Neural cell (in vitro differentiated cells): Measurements from ENCODE around the gene ERICH4. TPM values are rescaled to one million over a fixed set of nuclear protein-coding genes. Genes with fewer than 3 reads are reported as not detected.
"Not testable (repeated sequence)": the region's sequence is repeated elsewhere in the genome, so short reads cannot be mapped to it uniquely, and the experiment has no call there.

Experiments
- H2AFZ ChIP-seq: fragments of 200-600, 300-800 bp; sonication (generic), shearing (Covaris generic); 2 replicates; pipeline ENCODE4 v1.6.0; 2014; ENCODE audit warnings: low read depth, mild to moderate bottlenecking, antibody characterized with exemption, low read length, moderate library complexity
- H3F3A ChIP-seq: fragments of 200-600 bp; shearing (Covaris generic); 2 replicates; pipeline ENCODE4 v1.6.1; 2016; ENCODE audit warnings: mild to moderate bottlenecking, moderate library complexity, mixed read lengths, antibody characterized with exemption, low read length; ENCODE audit not compliant: insufficient read depth, poor library complexity, severe bottlenecking
- H3K27ac ChIP-seq: fragments of 200-600, 300-800 bp; sonication (generic), shearing (Covaris generic); 2 replicates; pipeline ENCODE4 v1.5.1; 2014; ENCODE audit warnings: mild to moderate bottlenecking, low read length, moderate library complexity
- H3K27me3 ChIP-seq: fragments of 300-800, 200-600 bp; sonication (generic), shearing (Covaris generic); 2 replicates; pipeline ENCODE4 v1.6.0; 2014; ENCODE audit warnings: mild to moderate bottlenecking, low read depth, low read length, moderate library complexity; ENCODE audit not compliant: insufficient read depth
- H3K36me3 ChIP-seq: fragments of 300-800, 200-600 bp; sonication (generic), shearing (Covaris generic); 2 replicates; pipeline ENCODE4 v1.5.1; 2014; ENCODE audit warnings: mild to moderate bottlenecking, antibody characterized with exemption, low read length, moderate library complexity; ENCODE audit not compliant: insufficient read depth
- H3K4me2 ChIP-seq: fragments of 300-800, 200-600 bp; sonication (generic), shearing (Covaris generic); 2 replicates; pipeline ENCODE4 v1.6.0; 2014; ENCODE audit warnings: mild to moderate bottlenecking, low read length
- H3K4me3 ChIP-seq: fragments of 300-800, 200-600 bp; sonication (generic), shearing (Covaris generic); 2 replicates; pipeline ENCODE4 v1.5.1; 2014; ENCODE audit warnings: mild to moderate bottlenecking, low read length, moderate library complexity
- H3K79me2 ChIP-seq: fragments of 200-600 bp; shearing (Covaris generic); replicated peaks from 2 replicates; pipeline ENCODE4 v1.6.0; 2014; ENCODE audit warnings: mild to moderate bottlenecking, low read length, moderate library complexity; ENCODE audit not compliant: insufficient read depth
- H3K9ac ChIP-seq: fragments of 300-800, 200-600 bp; sonication (generic), shearing (Covaris generic); 2 replicates; pipeline ENCODE4 v1.6.1; 2016; ENCODE audit warnings: mild to moderate bottlenecking, low read length, mixed read lengths
- H3K9me2 ChIP-seq: fragments of 200-600 bp; shearing (Covaris generic); 2 replicates; pipeline ENCODE4 v1.6.1; 2016; ENCODE audit warnings: mild to moderate bottlenecking, low read length, mixed read lengths; ENCODE audit not compliant: insufficient read depth
- H3K9me3 ChIP-seq: fragments of 200-600, 300-800 bp; sonication (generic), shearing (Covaris generic); 2 replicates; pipeline ENCODE4 v1.6.1; 2016; ENCODE audit warnings: mild to moderate bottlenecking, mixed run types, low read length, moderate library complexity, mixed read lengths
- H4K20me1 ChIP-seq: fragments of 200-600 bp; shearing (Covaris generic); 2 replicates; pipeline ENCODE4 v1.6.1; 2016; ENCODE audit warnings: mild to moderate bottlenecking, mixed run types; ENCODE audit not compliant: insufficient read depth
- EP300 ChIP-seq: fragments of 450-650 bp; conservative IDR thresholded peaks from 2 replicates; pipeline ENCODE4 v1.6.1; 2014; ENCODE audit warnings: antibody characterized with exemption, mild to moderate bottlenecking, moderate library complexity; ENCODE audit not compliant: poor library complexity, severe bottlenecking
- EZH2 ChIP-seq: fragments of 200-600, 300-800 bp; shearing (Covaris generic), sonication (generic); IDR thresholded peaks from 2 replicates; pipeline ENCODE4 v1.6.1; 2014; ENCODE audit warnings: antibody characterized with exemption, low read length, borderline replicate concordance, mild to moderate bottlenecking; ENCODE audit not compliant: insufficient read depth, poor library complexity, severe bottlenecking
- MXI1 ChIP-seq: fragments of 450-650 bp; conservative IDR thresholded peaks from 2 replicates; pipeline ENCODE4 v1.6.1; 2014; ENCODE audit warnings: antibody characterized with exemption, mild to moderate bottlenecking; ENCODE audit not compliant: poor library complexity, severe bottlenecking
- POLR2AphosphoS5 ChIP-seq: IDR thresholded peaks from 2 replicates; pipeline ENCODE4 v1.6.1; 2012
- RAD21 ChIP-seq: fragments of 450-650 bp; conservative IDR thresholded peaks from 2 replicates; pipeline ENCODE4 v1.6.1; 2014; ENCODE audit warnings: antibody characterized with exemption, mild to moderate bottlenecking, moderate library complexity
- SMC3 ChIP-seq: fragments of 450-650 bp; conservative IDR thresholded peaks from 2 replicates; pipeline ENCODE4 v1.6.1; 2014; ENCODE audit warnings: antibody characterized with exemption, mild to moderate bottlenecking, moderate library complexity; ENCODE audit not compliant: poor library complexity
- TAF1 ChIP-seq: IDR thresholded peaks from 2 replicates; pipeline ENCODE4 v1.6.1; 2012; ENCODE audit warnings: low read depth
- polyA plus RNA-seq: library from polyadenylated mRNA; depleted of rRNA; stranded (reverse); fragments of >200 nt; gene quantifications from 2 replicates; pipeline ENCODE4 v1.2.3, GENCODE V29; 2014
- TF ChIP-seq, protein P1 (sequence below): IDR thresholded peaks from 2 replicates; pipeline ENCODE4 v1.6.1; 2012; ENCODE audit warnings: borderline replicate concordance
- TF ChIP-seq, protein P2 (sequence below): fragments of 450-650 bp; IDR thresholded peaks from 2 replicates; pipeline ENCODE4 v1.5.1; 2014; ENCODE audit warnings: antibody characterized with exemption, mild to moderate bottlenecking, moderate library complexity; ENCODE audit not compliant: poor library complexity, severe bottlenecking

ERICH4 gene
- polyA plus RNA-seq, 1 donor from 2014 or later = not detected

DNA sequence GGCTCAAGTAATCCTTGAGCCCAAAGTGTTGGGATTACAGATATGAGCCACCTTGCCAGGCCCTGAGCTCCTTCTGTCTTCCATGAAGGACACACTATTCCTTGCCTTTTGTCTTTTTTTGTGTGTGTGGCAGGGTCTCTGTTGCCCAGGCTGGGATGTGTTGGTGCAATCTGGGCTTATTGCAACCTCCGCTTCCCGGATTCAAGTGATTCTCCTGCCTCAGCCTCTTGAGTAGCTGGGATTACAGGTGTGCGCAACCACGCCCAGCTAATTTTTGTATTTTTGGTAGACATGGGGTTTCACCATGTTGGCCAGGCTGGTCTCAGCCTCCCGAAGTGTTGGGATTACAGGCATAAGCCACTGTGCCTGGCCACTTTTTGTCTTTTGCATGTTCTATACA, 34.1 kb upstream of the ERICH4 start:
- H3K9ac ChIP-seq, H3K4me3 ChIP-seq, H4K20me1 ChIP-seq, H3K79me2 ChIP-seq, H3K4me2 ChIP-seq, H3K9me3 ChIP-seq, H3K36me3 ChIP-seq, H3K27ac ChIP-seq, H3K9me2 ChIP-seq, H2AFZ ChIP-seq, H3F3A ChIP-seq, H3K27me3 ChIP-seq: not testable (repeated sequence)

DNA sequence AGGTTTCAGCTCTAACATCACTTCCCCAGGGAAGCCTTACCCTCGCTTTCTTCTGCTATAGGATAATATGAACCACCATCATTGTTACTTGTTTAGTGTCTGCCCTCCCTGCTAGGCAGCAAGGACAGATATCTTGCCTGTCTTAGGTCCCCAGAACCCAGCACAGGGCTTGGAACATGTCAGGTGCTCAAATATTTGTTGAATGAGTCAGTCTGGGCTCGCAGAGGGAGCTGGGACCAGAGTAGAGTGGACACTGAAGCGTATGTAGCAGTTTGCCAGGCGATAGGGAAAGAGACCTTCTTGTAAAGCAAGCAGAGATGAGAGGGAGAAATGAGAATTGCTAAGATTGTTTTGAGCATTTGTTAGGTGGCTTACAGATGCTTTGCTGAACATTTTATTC, 33.7 kb upstream of the ERICH4 start:
- no peak overlapping the region for H3K27ac ChIP-seq
- no peaks in the 10 kb centered on the region for H4K20me1 ChIP-seq
- no peaks in the 10 kb centered on the region for H3K9me3 ChIP-seq
- no peak overlapping the region for H3K4me2 ChIP-seq
- no peaks in the 10 kb centered on the region for H3K36me3 ChIP-seq
- no peak overlapping the region for H3K4me3 ChIP-seq
- no peaks in the 10 kb centered on the region for H3F3A ChIP-seq
- no peak overlapping the region for H3K9ac ChIP-seq
- no peaks in the 10 kb centered on the region for H3K79me2 ChIP-seq
- H3K27me3 ChIP-seq = no peaks in the 10 kb centered on the region
- no peaks in the 10 kb centered on the region for H3K9me2 ChIP-seq
- H2AFZ ChIP-seq = no peak overlapping the region
- TF ChIP-seq EP300 = no peak
- TF ChIP-seq, protein P1, sequence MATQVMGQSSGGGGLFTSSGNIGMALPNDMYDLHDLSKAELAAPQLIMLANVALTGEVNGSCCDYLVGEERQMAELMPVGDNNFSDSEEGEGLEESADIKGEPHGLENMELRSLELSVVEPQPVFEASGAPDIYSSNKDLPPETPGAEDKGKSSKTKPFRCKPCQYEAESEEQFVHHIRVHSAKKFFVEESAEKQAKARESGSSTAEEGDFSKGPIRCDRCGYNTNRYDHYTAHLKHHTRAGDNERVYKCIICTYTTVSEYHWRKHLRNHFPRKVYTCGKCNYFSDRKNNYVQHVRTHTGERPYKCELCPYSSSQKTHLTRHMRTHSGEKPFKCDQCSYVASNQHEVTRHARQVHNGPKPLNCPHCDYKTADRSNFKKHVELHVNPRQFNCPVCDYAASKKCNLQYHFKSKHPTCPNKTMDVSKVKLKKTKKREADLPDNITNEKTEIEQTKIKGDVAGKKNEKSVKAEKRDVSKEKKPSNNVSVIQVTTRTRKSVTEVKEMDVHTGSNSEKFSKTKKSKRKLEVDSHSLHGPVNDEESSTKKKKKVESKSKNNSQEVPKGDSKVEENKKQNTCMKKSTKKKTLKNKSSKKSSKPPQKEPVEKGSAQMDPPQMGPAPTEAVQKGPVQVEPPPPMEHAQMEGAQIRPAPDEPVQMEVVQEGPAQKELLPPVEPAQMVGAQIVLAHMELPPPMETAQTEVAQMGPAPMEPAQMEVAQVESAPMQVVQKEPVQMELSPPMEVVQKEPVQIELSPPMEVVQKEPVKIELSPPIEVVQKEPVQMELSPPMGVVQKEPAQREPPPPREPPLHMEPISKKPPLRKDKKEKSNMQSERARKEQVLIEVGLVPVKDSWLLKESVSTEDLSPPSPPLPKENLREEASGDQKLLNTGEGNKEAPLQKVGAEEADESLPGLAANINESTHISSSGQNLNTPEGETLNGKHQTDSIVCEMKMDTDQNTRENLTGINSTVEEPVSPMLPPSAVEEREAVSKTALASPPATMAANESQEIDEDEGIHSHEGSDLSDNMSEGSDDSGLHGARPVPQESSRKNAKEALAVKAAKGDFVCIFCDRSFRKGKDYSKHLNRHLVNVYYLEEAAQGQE = no peak
- TF ChIP-seq, protein P2, sequence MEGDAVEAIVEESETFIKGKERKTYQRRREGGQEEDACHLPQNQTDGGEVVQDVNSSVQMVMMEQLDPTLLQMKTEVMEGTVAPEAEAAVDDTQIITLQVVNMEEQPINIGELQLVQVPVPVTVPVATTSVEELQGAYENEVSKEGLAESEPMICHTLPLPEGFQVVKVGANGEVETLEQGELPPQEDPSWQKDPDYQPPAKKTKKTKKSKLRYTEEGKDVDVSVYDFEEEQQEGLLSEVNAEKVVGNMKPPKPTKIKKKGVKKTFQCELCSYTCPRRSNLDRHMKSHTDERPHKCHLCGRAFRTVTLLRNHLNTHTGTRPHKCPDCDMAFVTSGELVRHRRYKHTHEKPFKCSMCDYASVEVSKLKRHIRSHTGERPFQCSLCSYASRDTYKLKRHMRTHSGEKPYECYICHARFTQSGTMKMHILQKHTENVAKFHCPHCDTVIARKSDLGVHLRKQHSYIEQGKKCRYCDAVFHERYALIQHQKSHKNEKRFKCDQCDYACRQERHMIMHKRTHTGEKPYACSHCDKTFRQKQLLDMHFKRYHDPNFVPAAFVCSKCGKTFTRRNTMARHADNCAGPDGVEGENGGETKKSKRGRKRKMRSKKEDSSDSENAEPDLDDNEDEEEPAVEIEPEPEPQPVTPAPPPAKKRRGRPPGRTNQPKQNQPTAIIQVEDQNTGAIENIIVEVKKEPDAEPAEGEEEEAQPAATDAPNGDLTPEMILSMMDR = no peak
- TF ChIP-seq SMC3 = no peak
- no peak for TF ChIP-seq POLR2AphosphoS5
- TF ChIP-seq TAF1 = no peak
- TF ChIP-seq MXI1 = no peak

DNA sequence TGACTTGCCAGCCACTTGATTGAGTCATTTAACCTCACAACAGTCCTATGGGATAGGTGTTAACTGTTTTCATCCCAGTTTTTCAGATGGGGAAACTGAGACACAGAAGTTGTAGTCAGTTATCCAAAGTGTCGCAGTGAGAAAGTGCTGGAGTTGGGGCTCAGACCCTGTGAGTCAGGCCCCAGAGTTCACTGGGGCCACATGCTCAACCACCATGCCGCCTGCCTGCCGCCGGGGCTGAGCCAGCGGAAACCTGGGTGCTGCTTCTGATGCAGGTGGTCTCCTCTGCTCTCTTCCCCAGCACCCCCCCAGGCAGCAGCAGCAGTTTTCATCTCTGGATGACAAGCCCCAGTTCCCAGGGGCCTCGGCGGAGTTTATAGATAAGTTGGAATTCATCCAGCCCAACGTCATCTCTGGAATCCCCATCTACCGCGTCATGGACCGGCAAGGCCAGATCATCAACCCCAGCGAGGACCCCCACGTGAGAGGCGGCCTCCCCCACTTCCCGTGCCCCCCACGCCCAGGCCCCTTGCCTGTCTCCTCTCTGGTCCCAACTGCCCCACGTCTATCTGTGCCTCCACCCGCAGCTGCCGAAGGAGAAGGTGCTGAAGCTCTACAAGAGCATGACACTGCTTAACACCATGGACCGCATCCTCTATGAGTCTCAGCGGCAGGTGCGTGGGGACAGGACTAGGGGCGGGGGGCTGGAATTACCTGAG, 32.5 kb upstream of the ERICH4 start:
- H2AFZ ChIP-seq = no peak overlapping the region
- H3K27ac ChIP-seq = no peak overlapping the region
- H3K4me2 ChIP-seq = no peak overlapping the region
- no peaks in the 10 kb centered on the region for H4K20me1 ChIP-seq
- no peaks in the 10 kb centered on the region for H3K9me3 ChIP-seq
- no peaks in the 10 kb centered on the region for H3K36me3 ChIP-seq
- no peak for TF ChIP-seq EZH2
- no peak for TF ChIP-seq SMC3
- TF ChIP-seq MXI1 = no peak
- TF ChIP-seq POLR2AphosphoS5 = no peak
- TF ChIP-seq EP300 = no peak
- TF ChIP-seq RAD21 = no peak
- no peak for TF ChIP-seq TAF1
- TF ChIP-seq, protein P1 = no peak
- H3K9me2 ChIP-seq = no peaks in the 10 kb centered on the region
- no peaks in the 10 kb centered on the region for H3K27me3 ChIP-seq
- no peaks in the 10 kb centered on the region for H3F3A ChIP-seq
- no peak overlapping the region for H3K9ac ChIP-seq
- H3K79me2 ChIP-seq = no peaks in the 10 kb centered on the region
- H3K4me3 ChIP-seq = no peak overlapping the region
